ENCODE measurements around the gene GBGT1. TPM values are rescaled to one million over a fixed set of nuclear protein-coding genes. Genes with fewer than 3 reads are reported as not detected.

Gene GBGT1
- polyA plus RNA-seq, 4 donors: 1.8 to 4.7 (median 2.4) TPM

GRCh38 chr9:133144904-133145851 lies 18.5 kb downstream of the GBGT1 start:
- DNase-seq (ENCODE audit: low read depth in 4 of 4, low spot score in 3 of 4): no peak

DNA sequence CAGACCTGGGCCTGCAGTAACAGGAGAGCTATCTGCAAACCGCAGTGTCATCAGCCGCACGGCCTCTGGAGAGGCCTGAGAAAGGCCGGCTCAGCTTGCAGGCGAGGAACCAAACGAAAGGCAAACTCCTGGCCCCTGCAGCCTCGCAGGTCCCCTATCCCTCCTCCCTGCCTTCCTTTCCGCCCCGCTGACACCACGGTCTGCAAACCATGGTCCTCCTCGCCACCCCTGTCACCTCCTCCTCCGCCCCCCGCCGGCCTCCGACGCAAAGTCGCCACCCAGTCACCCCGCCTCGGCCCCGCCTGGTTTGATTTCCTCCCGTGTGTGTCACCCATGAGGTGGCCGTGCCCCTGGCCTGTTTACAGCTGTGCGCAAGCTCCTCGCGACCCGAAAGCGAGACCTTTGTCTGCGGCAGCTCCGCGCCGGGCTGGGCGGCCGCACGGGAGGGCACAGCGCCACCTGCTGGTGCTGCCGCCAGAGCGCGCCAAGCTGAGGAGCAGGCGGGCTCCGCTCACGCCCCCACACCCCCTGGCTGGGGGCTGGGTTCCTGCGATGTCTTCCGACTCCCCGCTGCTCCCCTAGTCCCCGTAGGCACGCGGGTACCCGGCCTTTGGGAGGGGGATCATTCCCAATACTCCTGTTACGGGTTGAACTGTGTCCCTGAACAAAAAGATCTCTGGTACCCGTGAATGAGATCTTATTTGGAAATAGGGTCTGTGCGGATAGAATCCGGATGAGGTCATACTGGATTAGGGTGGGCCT lies 19.4 kb downstream of the GBGT1 start:
- DNase-seq (ENCODE audit: low read depth in 4 of 4, low spot score in 3 of 4): no peak

GRCh38 chr9:133143639-133144141 lies 20.0 kb downstream of the GBGT1 start:
- DNase-seq (ENCODE audit: low read depth in 4 of 4, low spot score in 3 of 4): no peak

GRCh38 chr9:133142684-133143622 lies 20.8 kb downstream of the GBGT1 start:
- no peak for DNase-seq (ENCODE audit: low read depth in 4 of 4, low spot score in 3 of 4)

DNA sequence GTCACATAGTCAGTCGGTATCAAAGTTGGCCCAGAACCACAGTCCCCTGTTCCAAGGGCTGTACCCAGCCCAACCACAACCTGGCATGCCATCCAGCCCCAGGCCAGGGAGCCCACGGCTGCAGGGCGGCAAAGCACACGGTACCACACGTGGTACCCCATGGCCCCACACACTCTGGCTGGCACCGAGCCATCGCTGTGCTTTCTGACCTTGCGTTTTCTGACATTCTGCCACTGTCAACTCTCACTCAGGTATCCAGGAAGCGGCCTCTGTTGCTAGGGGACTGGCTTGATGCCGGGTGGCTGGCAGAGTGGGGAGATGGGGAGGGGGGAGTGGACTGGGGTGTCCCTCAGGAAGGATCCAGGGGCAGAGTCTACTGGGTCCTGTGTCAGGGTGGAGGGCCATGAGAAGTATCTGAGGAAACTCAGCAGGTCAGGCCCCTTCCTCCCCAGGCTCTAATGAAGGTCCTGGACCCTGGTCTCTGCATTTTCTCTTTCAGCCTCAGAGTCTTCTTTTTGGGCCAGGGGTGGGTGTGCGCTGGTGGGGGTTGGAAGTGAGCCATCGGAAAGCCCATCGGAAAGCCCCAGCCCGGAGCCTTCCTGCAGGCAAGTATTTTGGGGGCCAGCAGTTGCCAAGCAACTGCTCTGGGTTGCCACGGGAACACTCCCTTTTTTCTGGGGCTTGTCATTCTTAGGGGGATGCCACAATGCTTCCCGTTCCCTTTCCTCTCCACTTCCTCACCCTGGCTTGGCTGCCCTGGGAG lies 21.7 kb downstream of the GBGT1 start:
- no peak for DNase-seq (ENCODE audit: low read depth in 4 of 4, low spot score in 3 of 4)

DNA sequence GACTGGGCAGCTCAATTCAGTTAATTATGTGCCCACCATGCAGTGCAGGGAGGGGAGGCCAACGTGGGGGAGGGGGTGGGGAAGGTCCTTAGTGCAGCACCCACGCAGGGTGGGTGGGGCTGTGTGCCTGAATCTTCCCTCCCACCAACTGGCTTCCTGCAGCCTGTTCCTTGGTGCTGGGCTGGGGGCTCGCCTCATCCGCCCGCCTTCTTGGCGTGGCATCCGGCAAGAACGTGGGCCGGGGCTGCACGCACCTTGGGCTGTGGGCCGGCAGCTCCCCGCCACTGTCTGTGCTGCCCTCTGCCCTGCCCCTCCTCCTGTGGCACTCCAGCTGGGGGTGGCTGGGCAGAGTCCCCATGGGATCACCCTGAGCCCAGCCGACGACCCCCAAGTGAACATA lies 23.1 kb downstream of the GBGT1 start:
- no peak for DNase-seq (ENCODE audit: low read depth in 4 of 4, low spot score in 3 of 4)

DNA sequence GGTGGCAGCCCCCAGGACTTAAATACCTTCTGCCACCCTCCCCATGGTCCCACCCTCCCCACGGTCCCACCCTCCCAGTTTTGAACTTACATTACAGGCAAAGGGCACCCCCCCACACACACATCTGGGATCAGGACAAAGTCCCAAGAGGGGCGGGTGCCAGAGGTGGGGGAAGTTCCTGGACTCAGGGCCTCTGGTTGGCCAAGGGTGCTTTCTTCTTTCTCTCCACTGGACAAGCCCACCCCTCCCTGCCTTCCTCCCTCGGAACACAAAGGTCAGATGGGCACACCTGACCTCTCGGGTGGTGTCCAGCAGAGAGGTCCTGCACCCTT lies 23.6 kb downstream of the GBGT1 start:
- DNase-seq (ENCODE audit: low read depth in 4 of 4, low spot score in 3 of 4): no peak

DNA sequence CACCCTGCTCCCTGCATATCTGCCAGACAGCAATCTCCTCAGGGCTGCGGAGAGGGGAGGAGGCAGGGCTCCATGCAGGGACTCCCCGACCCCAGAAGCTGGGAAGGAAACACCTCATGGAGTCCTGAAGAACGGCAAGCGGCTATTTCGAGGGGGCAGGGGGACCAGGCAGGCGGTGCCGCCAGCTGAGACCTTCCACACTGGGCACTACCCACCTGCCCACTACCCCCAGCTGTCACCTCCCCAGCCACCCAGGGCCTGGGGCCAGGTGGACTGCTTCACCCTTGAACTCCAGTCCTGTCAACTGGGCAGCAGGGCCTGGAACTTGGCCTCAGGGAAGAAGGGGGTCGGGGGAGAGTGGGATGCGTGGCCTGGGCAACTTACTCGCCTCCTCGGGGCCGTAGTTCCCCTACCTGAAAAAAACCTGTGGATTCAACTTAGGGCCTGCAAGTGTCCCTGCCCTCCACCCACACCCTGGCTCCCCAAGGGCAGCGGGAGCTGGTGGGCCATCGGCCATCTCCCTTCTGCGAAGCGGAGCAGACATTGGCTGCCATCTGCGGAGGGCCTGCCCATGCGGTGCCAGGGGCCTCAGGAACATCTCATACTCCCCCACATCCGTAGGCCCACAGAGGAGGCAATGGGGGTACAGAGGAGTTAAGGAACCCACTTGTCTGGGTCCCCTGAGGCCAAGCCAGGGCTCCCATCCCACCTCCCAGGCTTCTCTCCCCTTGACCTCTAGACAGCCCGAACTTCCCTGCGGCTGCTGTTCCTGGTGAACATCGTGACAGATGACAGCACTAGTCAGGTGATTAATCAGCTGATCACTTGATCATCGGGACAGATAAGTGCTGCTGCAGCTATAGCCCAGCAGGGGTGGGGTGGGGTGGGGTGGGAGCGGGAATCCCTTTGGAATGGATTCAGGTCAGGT lies 24.2 kb downstream of the GBGT1 start:
- no peak for DNase-seq (ENCODE audit: low read depth in 4 of 4, low spot score in 3 of 4)

GRCh38 chr9:133137451-133138231 lies 26.1 kb downstream of the GBGT1 start:
- no peak for DNase-seq (ENCODE audit: low read depth in 4 of 4, low spot score in 3 of 4)

- no peak for DNase-seq (ENCODE audit: low read depth in 4 of 4, low spot score in 3 of 4)
Observed at GRCh38 chr9:133135146-133135745, 28.5 kb downstream of the GBGT1 start.

- DNase-seq (ENCODE audit: low read depth in 4 of 4, low spot score in 3 of 4): no peak
Observed at GRCh38 chr9:133134388-133135145, 29.1 kb downstream of the GBGT1 start.

DNA sequence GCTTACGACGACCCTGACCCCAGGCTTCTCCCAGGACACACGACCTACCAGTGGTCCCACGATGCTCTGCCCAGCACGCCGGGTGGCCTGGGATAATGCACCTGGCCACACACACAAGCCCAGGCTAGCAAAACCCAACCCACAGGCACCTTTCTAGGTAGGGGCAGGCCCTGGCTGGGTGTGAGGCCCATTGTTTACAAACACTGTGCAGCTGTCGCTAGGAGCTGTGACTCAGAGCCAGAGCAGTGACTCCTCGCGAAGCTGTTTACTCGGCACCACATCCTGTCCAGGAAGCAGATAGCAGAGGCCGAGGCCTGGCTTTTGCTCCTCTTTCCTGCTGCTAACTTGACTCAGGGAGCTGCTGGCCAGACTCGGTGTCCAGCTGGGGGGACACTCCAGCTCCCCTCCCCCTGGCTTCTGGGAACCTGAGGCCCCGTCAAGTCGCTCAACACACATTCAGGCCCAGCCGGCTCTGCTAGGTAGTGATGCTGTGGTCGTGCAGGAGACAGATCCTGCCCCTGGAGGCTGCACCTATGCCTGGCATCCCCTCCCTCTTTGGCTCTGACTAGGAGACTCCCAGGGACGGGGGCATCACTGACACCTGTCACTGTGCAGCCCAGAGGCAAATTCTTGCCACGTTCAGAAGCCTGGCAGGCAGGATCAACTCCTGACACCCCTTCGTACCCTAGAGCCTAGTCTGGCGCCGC lies 29.9 kb downstream of the GBGT1 start:
- DNase-seq (ENCODE audit: low read depth in 4 of 4, low spot score in 3 of 4): no peak

- DNase-seq (ENCODE audit: low read depth in 4 of 4, low spot score in 3 of 4): no peak
Observed at GRCh38 chr9:133132174-133132573, 31.5 kb downstream of the GBGT1 start.

DNA sequence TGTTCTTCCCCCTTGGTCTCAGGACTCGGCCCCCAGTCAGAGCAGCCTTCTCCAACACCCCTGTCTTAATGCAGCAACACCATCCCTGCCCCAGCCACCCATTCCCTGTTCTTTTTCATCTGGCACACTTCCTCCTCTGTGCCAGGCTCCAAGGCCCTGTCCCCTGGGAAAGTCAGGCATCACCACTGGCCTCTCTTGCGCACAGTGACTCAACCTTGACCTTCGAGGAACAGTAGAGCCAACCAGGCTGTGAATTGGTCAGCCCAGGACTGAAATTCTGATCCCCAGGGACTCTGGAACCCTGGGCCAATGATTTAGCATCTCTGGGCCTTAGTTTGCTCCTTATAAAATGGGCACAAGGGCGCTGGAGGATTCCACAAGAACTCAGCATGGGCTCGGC lies 32.2 kb downstream of the GBGT1 start:
- DNase-seq (ENCODE audit: low read depth in 4 of 4, low spot score in 3 of 4): no peak

GRCh38 chr9:133130685-133131244 lies 32.9 kb downstream of the GBGT1 start:
- DNase-seq (ENCODE audit: low read depth in 4 of 4, low spot score in 3 of 4): no peak

Measured in left renal pelvis (tissue), 4 donors.